ENCODE results near the gene PDGFA.
A peak's percentile ranks its signal among the peaks of the same experiment; 100 is the strongest.

PDGFA gene

DNA sequence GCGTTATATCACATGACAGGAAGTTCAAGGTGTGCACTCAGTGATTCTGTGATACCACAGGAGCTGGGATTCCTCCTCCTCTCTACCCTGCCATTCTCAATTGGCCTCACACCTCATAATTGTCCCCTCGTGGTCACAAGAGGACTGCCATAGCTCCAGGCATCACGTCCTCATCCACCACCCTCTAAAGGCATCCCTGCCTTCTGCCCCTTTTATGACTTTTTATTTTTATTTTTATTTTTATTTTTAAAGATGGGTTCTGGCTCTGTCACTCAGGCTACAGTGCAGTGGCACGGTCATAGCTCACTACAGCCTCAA is 47.0 kb downstream of the PDGFA start:
- DNase-seq (ENCODE audit: low read depth, low spot score): no peak
- H3K4me1 ChIP-seq (ENCODE audit: insufficient read depth, insufficient read length): peaks cover 15% of the 10 kb centered on the region
- peak overlapping the region; percentile 21 for H3K9ac ChIP-seq (ENCODE audit: insufficient read length, low read depth)
- H3K9me3 ChIP-seq (ENCODE audit: insufficient read depth, low read length): peaks cover 7% of the 10 kb centered on the region; the same call in 1 of the 2 replicates
- no peak overlapping the region for H3K4me3 ChIP-seq (ENCODE audit: insufficient read length, low read depth)
- no peaks in the 10 kb centered on the region for H3K36me3 ChIP-seq (ENCODE audit: insufficient read depth, insufficient read length, low read length)
- no peaks in the 10 kb centered on the region for H3K27me3 ChIP-seq (ENCODE audit: insufficient read depth, insufficient read length)
- TF ChIP-seq YY1 (IDR thresholded peaks at IDR 0.05; ENCODE audit: insufficient read depth, insufficient read length): no peak
- TF ChIP-seq SUZ12 (IDR thresholded peaks at IDR 0.05; ENCODE audit: extremely low read depth, insufficient read depth, insufficient read length): no peak
- TF ChIP-seq ZNF274 (IDR thresholded peaks at IDR 0.05; ENCODE audit: low read depth, low read length): no peak

DNA sequence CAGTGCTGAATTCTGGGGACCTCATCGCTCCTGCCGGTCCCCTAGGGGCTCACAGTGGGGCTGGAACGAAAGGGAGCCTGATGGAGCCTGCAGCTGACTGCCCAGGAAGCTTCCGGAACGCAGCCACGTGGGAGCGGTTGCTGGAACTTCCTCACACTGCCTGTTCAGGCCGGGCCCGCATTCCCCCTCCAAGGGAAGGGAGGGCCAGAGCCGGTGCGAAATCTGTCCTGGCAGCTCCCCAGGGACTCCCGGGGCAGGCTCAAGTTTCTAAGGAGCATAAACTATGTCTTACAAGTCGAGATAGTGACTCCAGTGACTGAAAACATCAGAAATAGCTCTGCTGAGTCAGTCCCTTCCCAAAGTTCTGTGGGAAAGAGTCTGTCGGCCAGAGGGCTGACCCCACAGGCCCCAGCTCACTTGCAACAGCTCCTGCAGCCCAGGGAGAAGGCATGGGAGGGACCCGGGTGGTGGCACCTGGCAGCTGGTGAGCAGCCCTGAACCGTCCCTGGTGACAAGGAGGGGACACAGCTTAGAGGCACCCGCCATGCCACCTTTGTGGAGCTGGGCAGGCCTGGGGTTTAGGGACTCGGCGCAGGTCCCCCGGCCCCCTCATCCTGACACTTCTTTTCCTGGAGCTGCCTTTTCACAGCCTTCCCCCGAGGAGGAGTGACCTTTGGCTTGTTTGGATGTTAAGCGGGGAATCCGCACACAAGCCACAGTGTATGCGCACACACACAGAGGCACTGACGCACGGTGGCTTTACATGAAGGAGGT is 47.6 kb downstream of the PDGFA start:
- H3K9me3 ChIP-seq (ENCODE audit: insufficient read depth, low read length): peaks cover 7% of the 10 kb centered on the region; the same call in 1 of the 2 replicates
- TF ChIP-seq YY1 (IDR thresholded peaks at IDR 0.05; ENCODE audit: insufficient read depth, insufficient read length) (no peak), ZNF274 (IDR thresholded peaks at IDR 0.05; ENCODE audit: low read depth, low read length) (no peak), SUZ12 (IDR thresholded peaks at IDR 0.05; ENCODE audit: extremely low read depth, insufficient read depth, insufficient read length) (no peak)
- H3K36me3 ChIP-seq (ENCODE audit: insufficient read depth, insufficient read length, low read length): no peaks in the 10 kb centered on the region
- H3K9ac ChIP-seq (ENCODE audit: insufficient read length, low read depth): peak overlapping the region; percentile 21
- no peak overlapping the region for H3K4me3 ChIP-seq (ENCODE audit: insufficient read length, low read depth)
- H3K27me3 ChIP-seq (ENCODE audit: insufficient read depth, insufficient read length): no peaks in the 10 kb centered on the region
- H3K4me1 ChIP-seq (ENCODE audit: insufficient read depth, insufficient read length): peaks cover 15% of the 10 kb centered on the region
- no peak for DNase-seq (ENCODE audit: low read depth, low spot score)

DNA sequence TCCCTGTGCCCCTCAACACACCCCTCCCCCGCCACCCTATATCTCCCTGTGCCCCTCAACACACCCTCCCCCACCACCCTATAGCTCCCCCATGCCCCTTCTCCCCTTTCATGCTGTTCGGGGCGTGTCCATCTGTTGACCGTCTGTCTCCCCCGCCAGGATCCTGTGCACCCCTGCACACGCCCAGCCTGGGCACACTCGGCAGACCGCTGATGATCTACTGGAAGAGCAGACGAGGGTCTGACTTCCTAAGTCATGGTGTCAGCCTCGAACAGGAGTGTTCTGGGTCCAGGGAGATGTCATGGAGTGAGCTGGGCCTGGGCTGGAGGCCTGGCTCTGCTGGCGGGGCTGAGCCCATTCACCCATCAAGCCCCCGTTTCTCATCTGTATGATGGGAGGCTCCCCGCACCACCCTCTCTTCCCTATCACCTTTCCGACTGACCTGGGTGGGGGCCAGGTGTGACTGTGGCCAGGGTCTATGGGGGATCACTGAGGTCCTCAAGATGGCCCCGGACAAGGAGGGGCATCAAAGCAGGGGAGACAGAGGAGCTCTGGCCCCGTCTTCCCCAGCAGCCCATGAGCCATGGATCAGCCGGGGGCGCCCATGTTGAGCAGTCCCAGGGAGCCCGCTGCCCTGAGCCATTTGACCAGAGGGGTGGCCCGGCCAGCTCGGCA is 48.3 kb downstream of the PDGFA start:
- H3K9ac ChIP-seq (ENCODE audit: insufficient read length, low read depth): no peak overlapping the region
- no peak for DNase-seq (ENCODE audit: low read depth, low spot score)
- H3K4me1 ChIP-seq (ENCODE audit: insufficient read depth, insufficient read length): peaks cover 11% of the 10 kb centered on the region
- no peak overlapping the region for H3K4me3 ChIP-seq (ENCODE audit: insufficient read length, low read depth)
- H3K27me3 ChIP-seq (ENCODE audit: insufficient read depth, insufficient read length): no peaks in the 10 kb centered on the region
- H3K36me3 ChIP-seq (ENCODE audit: insufficient read depth, insufficient read length, low read length): no peaks in the 10 kb centered on the region
- no peak for TF ChIP-seq SUZ12 (IDR thresholded peaks at IDR 0.05; ENCODE audit: extremely low read depth, insufficient read depth, insufficient read length)
- TF ChIP-seq ZNF274 (IDR thresholded peaks at IDR 0.05; ENCODE audit: low read depth, low read length): no peak
- TF ChIP-seq YY1 (IDR thresholded peaks at IDR 0.05; ENCODE audit: insufficient read depth, insufficient read length): no peak
- peaks cover 7% of the 10 kb centered on the region; the same call in 1 of the 2 replicates for H3K9me3 ChIP-seq (ENCODE audit: insufficient read depth, low read length)

DNA sequence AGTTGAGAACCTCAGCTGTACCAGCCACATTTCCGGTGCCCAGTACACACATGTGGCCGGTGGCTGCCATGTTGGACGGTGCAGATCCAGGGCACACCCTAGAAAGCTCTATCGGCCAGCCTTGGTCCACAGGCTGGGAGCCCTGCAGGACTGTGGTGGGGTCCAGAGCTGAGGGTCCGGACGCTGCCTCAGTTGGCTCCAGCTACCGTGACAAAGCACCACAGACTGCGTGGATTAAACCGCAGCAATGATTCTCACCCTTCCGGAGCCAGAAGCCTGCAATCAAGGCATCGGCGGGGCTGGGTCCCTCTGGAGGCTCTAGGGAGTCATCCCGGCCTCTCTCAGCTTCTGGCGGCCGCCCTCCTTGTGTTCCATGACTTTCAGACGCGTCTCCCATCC is 50.1 kb downstream of the PDGFA start:
- Histone ChIP-seq H3K9me3 (ENCODE audit: insufficient read depth, low read length) (0 out of 2 replicates have a peak, but pooled peaks cover 3% of the 10 kb centered on the region), H3K36me3 (ENCODE audit: insufficient read depth, insufficient read length, low read length) (no peaks in the 10 kb centered on the region), H3K9ac (ENCODE audit: insufficient read length, low read depth) (no peak overlapping the region), H3K4me1 (ENCODE audit: insufficient read depth, insufficient read length) (peaks cover 17% of the 10 kb centered on the region), H3K4me3 (ENCODE audit: insufficient read length, low read depth) (no peak overlapping the region), H3K27me3 (ENCODE audit: insufficient read depth, insufficient read length) (no peaks in the 10 kb centered on the region)
- DNase-seq (ENCODE audit: low read depth, low spot score): no peak
- TF ChIP-seq ZNF274 (IDR thresholded peaks at IDR 0.05; ENCODE audit: low read depth, low read length) (no peak), YY1 (IDR thresholded peaks at IDR 0.05; ENCODE audit: insufficient read depth, insufficient read length) (no peak), SUZ12 (IDR thresholded peaks at IDR 0.05; ENCODE audit: extremely low read depth, insufficient read depth, insufficient read length) (no peak)

DNA sequence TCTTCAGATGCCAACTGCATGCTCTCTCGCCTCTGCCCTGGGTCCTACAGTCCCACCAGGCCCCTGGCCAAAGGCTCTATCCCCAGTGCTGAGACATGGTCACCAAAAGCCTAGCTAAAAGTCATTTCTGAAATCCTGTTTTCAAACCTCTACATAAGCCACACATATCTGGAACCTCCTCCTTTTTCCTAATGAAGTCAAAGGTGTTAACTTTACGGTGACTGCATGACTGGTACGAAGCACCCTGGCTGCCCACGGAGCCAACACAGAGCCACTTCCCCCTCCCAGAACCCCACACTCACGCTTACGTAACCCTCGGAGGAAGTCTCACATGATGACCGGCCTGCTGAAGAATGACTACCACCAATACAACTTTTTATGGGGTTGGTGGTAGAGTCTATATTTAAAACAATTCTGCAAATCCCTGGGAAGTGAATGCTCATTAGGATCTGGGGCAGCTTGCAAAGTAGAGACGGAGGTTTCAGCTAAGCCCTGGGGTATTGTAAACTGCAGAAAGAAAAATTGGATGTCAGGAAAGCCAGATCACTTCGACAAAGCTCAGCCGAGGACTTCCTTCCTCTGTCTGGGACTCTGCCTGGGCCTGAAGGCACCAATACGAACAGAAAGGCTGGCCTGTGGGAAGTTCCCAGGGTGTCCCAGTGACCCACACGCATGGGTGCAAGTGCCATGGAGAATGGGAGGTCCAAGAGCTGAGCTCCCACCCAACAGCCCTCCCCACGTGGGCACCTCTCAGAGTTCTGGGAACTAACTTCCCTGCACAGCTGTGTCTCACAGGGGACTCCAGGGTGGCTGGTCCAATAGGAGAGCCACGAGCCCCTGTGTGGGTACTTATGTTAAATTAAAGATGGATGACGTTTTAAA is 50.7 kb downstream of the PDGFA start:
- TF ChIP-seq SUZ12 (IDR thresholded peaks at IDR 0.05; ENCODE audit: extremely low read depth, insufficient read depth, insufficient read length) (no peak), YY1 (IDR thresholded peaks at IDR 0.05; ENCODE audit: insufficient read depth, insufficient read length) (no peak), ZNF274 (IDR thresholded peaks at IDR 0.05; ENCODE audit: low read depth, low read length) (no peak)
- H3K4me3 ChIP-seq (ENCODE audit: insufficient read length, low read depth): no peak overlapping the region
- H3K9me3 ChIP-seq (ENCODE audit: insufficient read depth, low read length): no peaks in the 10 kb centered on the region
- no peak for DNase-seq (ENCODE audit: low read depth, low spot score)
- H3K36me3 ChIP-seq (ENCODE audit: insufficient read depth, insufficient read length, low read length): no peaks in the 10 kb centered on the region
- H3K9ac ChIP-seq (ENCODE audit: insufficient read length, low read depth): no peak overlapping the region
- H3K27me3 ChIP-seq (ENCODE audit: insufficient read depth, insufficient read length): no peaks in the 10 kb centered on the region
- peaks cover 21% of the 10 kb centered on the region for H3K4me1 ChIP-seq (ENCODE audit: insufficient read depth, insufficient read length)

DNA sequence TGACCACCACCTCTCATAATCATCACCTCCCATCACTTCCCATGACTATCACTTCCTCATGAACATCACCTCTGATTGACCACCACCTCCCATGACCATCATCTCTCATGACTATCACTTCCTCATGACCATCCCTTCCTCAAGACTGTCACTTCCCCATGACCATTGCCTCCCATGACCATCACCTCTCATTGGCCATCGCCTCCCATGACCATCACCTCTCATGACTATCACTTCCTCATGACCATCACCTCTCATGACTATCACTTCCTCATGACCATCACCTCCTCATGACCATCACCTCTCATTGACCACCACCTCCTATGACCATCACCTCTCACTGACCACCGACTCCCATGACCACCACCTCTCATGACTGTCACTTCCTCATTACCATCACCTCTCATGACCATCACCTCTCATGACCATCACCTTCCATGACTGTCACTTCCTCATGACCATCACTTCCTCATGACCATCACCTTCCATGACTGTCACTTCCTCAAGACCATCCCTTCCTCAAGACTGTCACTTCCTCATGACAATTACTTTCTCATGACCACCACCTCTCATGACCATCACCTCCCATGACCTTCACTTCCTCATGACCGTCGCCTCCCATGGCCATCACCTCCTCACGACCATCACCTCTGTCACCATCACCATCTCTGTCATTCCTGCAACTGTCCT is 51.6 kb downstream of the PDGFA start:
- Histone ChIP-seq H3K9ac (ENCODE audit: insufficient read length, low read depth) (no peak overlapping the region), H3K36me3 (ENCODE audit: insufficient read depth, insufficient read length, low read length) (no peaks in the 10 kb centered on the region), H3K9me3 (ENCODE audit: insufficient read depth, low read length) (no peaks in the 10 kb centered on the region), H3K4me1 (ENCODE audit: insufficient read depth, insufficient read length) (peaks cover 21% of the 10 kb centered on the region), H3K27me3 (ENCODE audit: insufficient read depth, insufficient read length) (no peaks in the 10 kb centered on the region), H3K4me3 (ENCODE audit: insufficient read length, low read depth) (no peak overlapping the region)
- TF ChIP-seq YY1 (IDR thresholded peaks at IDR 0.05; ENCODE audit: insufficient read depth, insufficient read length): no peak
- no peak for TF ChIP-seq ZNF274 (IDR thresholded peaks at IDR 0.05; ENCODE audit: low read depth, low read length)
- no peak for TF ChIP-seq SUZ12 (IDR thresholded peaks at IDR 0.05; ENCODE audit: extremely low read depth, insufficient read depth, insufficient read length)
- DNase-seq (ENCODE audit: low read depth, low spot score): no peak

Measured in NT2/D1 (cell line).